ENCODE results near the gene CDON.
"Not testable (repeated sequence)": the region's sequence is repeated elsewhere in the genome, so short reads cannot be mapped to it uniquely, and the experiment has no call there.

DNA sequence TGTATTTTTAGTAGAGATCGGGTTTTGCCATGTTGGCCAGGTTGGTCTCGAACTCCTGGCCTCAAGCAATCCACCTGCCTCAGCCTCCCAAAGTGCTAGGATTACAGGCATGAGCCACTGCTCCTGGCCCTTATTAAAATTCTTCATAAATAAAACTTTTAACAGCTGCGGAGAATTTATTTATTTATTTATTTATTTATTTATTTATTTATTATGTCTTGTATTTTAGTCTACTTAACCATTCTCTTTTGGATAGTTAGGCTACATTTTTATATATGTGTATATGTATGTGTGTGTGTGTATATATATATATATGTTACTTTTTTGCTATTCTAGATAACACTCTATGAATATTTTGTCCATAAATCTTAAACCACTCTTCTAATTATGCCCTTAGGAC is 34.1 kb downstream of the CDON start:
- not testable (repeated sequence) for TF ChIP-seq MYC (IDR thresholded peaks at IDR 0.05; ENCODE audit: borderline replicate concordance, low read length); CTCF (IDR thresholded peaks at IDR 0.05); ZNF302 (CRISPR knock-in tag; IDR thresholded peaks at IDR 0.05); RAD21 (conservative IDR thresholded peaks at IDR 0.05 in 1 of 2, IDR thresholded peaks at IDR 0.05 in 1 of 2); HES2 (IDR thresholded peaks at IDR 0.05); POLR2A (IDR thresholded peaks at IDR 0.05; ENCODE audit: low read length)
